Panc1 (cell line): ENCODE measurements around the gene ACKR4. TPM values are rescaled to one million over a fixed set of nuclear protein-coding genes. Genes with fewer than 3 reads are reported as not detected.

Source experiments
- ATAC-seq: fragments of 200-7000 bp; cut with Tn5 transposase; 2 replicates; pipeline ENCODE4 v1.9.1; 2020; ENCODE audit warnings: mild to moderate bottlenecking, moderate library complexity
- BruUV-seq: library from RNA; stranded (reverse); fragments of 400-500 nt; replicated peaks from 2 replicates; lab custom pipeline; 2021; lab: Mats Ljungman, UMichigan
- CTCF ChIA-PET: fragments of 300-600 bp; sonication (Branson Sonifier 250); formaldehyde crosslinking; loops from one replicate; lab custom pipeline; 2022; ENCODE audit warnings: antibody characterized with exemption; lab: Charles Lee
- POLR2A ChIA-PET: fragments of 300-600 bp; sonication (Branson Sonifier 250); formaldehyde crosslinking; loops from one replicate; lab custom pipeline; 2022; ENCODE audit warnings: antibody characterized with exemption; lab: Charles Lee
- DNase-seq: peaks from one replicate; pipeline ENCODE4 v3.0.0-alpha.2; 2010; ENCODE audit warnings: low read depth, low spot score
- H3K27ac ChIP-seq: 2 replicates; pipeline ENCODE4 v1.5.1; 2011; ENCODE audit warnings: mild to moderate bottlenecking, low read length, inconsistent platforms
- H3K27me3 ChIP-seq: fragments of 200-500 bp; sonication (Bioruptor generic); 2 replicates; pipeline ENCODE4 v1.6.0; 2014; ENCODE audit warnings: low read length, inconsistent platforms; ENCODE audit not compliant: control insufficient read depth, insufficient read depth
- H3K36me3 ChIP-seq: fragments of 200-500 bp; sonication (Bioruptor generic); 2 replicates; pipeline ENCODE4 v1.5.1; 2014; ENCODE audit warnings: inconsistent platforms, mild to moderate bottlenecking, low read length, moderate library complexity; ENCODE audit not compliant: control insufficient read depth, insufficient read depth
- H3K4me1 ChIP-seq: 2 replicates; pipeline ENCODE4 v1.5.1; 2011; ENCODE audit warnings: inconsistent platforms, mild to moderate bottlenecking, low read length, moderate library complexity; ENCODE audit not compliant: control insufficient read depth, insufficient read depth
- H3K4me3 ChIP-seq, 2 experiments: 2 replicates each; pipeline ENCODE4 v1.5.1; 2011 to 2012; ENCODE audit warnings: low read depth in 2 of 2, low read length in 2 of 2, mild to moderate bottlenecking in 2 of 2, inconsistent platforms in 1 of 2, moderate library complexity in 1 of 2
- H3K9me3 ChIP-seq: fragments of 200-500 bp; sonication (Bioruptor generic); 2 replicates; pipeline ENCODE4 v1.5.1; 2014; ENCODE audit warnings: low read depth, mild to moderate bottlenecking, inconsistent platforms, low read length, moderate library complexity; ENCODE audit not compliant: control insufficient read depth, insufficient read depth
- POLR2AphosphoS5 ChIP-seq: IDR thresholded peaks from 2 replicates; pipeline ENCODE4 v1.6.1; 2012; ENCODE audit warnings: mild to moderate bottlenecking, low read depth, low read length, moderate library complexity
- SIN3A ChIP-seq: IDR thresholded peaks from 2 replicates; pipeline ENCODE4 v1.6.1; 2012; ENCODE audit warnings: low read depth, mild to moderate bottlenecking, low read length, moderate library complexity, borderline replicate concordance; ENCODE audit not compliant: insufficient read depth
- TCF7L2 ChIP-seq: IDR thresholded peaks from 2 replicates; pipeline ENCODE4 v1.6.1; 2011; ENCODE audit warnings: mild to moderate bottlenecking, low read depth, low read length, inconsistent platforms
- in situ Hi-C: cut with HindIII; loops from 2 replicates; pipeline ENCODE4 v1.10.0; 2016; ENCODE audit warnings: low sequenced_read_pairs, low pct_unique_long_range_greater_than_20kb
- intact Hi-C: fragments of 100-400 bp; cut with micrococcal nuclease; formaldehyde crosslinking; loops from one replicate; pipeline ENCODE4 v1.10.0; 2022; ENCODE audit not compliant: unreplicated experiment
- total RNA-seq: library from RNA; stranded (reverse); gene quantifications from one replicate; pipeline ENCODE4 v1.2.1, GENCODE V29; 2021; ENCODE audit not compliant: unreplicated experiment
- TF ChIP-seq, protein P1 (sequence below): fragments of 450-650 bp; IDR thresholded peaks from 2 replicates; pipeline ENCODE4 v1.5.1; 2017; ENCODE audit warnings: mild to moderate bottlenecking
- TF ChIP-seq, protein P2 (sequence below), 2 experiments: IDR thresholded peaks; 2 replicates each; pipeline ENCODE4 v1.6.1; 2011 to 2012; ENCODE audit warnings: low read depth in 2 of 2, control low read depth in 1 of 2, low read length in 1 of 2, mild to moderate bottlenecking in 1 of 2, moderate library complexity in 1 of 2; ENCODE audit not compliant: insufficient read depth in 1 of 2

Gene ACKR4
- total RNA-seq, 1 experiment from 2014 or later: not detected

DNA sequence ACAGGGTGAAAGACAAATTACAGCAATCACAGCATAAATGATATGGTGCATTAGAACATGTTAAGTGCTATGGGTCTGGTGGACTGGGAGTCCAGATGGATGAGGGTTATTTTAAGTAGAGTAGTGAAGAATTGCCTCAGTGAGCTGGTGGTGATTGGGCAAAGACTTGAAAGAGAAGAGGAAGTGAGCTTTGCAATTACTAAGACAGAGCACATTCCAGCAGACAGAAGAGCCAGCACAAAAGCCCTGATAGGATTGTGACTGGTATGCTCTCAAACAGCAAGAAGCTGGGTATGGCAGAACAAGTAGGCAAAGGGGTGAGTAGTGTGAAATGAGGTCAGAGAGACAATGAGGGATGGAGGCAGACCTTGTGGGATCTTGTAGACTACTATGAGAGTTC is 2.1 kb upstream of the ACKR4 start:
- POLR2A ChIA-PET: no interaction called here

DNA sequence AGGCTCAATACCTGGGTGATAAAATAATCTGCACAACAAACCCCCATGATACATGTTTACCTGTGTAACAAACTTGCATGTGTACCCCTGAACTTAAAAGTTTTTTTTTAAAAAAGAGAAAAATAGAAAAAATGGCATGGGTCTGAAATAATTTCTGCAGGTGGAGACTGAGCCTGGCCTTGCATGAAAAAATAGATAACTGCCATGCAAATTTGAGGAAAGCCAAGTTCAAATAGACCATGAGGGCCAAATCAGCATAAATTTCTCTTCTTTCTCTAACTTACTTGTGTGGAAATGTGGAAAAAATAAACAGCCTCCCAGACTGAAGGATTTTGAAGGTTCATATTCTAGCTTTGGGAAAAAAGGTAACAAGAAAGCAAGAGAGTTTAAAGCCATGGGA is 744 bp upstream of the ACKR4 start:
- in situ Hi-C loops (no loop called here), intact Hi-C loops (no loop called here)
- no TSS peak for BruUV-seq
- Histone ChIP-seq H3K4me1 (no peaks in the 10 kb centered on the region), H3K27ac (no peak overlapping the region), H3K27me3 (no peaks in the 10 kb centered on the region), H3K36me3 (no peaks in the 10 kb centered on the region), H3K9me3 (no peaks in the 10 kb centered on the region), H3K4me3 (no peak overlapping the region)
- no peak for ATAC-seq
- TF ChIP-seq TCF7L2: no peak
- TF ChIP-seq, protein P1, sequence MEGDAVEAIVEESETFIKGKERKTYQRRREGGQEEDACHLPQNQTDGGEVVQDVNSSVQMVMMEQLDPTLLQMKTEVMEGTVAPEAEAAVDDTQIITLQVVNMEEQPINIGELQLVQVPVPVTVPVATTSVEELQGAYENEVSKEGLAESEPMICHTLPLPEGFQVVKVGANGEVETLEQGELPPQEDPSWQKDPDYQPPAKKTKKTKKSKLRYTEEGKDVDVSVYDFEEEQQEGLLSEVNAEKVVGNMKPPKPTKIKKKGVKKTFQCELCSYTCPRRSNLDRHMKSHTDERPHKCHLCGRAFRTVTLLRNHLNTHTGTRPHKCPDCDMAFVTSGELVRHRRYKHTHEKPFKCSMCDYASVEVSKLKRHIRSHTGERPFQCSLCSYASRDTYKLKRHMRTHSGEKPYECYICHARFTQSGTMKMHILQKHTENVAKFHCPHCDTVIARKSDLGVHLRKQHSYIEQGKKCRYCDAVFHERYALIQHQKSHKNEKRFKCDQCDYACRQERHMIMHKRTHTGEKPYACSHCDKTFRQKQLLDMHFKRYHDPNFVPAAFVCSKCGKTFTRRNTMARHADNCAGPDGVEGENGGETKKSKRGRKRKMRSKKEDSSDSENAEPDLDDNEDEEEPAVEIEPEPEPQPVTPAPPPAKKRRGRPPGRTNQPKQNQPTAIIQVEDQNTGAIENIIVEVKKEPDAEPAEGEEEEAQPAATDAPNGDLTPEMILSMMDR: no peak
- TF ChIP-seq, protein P2, sequence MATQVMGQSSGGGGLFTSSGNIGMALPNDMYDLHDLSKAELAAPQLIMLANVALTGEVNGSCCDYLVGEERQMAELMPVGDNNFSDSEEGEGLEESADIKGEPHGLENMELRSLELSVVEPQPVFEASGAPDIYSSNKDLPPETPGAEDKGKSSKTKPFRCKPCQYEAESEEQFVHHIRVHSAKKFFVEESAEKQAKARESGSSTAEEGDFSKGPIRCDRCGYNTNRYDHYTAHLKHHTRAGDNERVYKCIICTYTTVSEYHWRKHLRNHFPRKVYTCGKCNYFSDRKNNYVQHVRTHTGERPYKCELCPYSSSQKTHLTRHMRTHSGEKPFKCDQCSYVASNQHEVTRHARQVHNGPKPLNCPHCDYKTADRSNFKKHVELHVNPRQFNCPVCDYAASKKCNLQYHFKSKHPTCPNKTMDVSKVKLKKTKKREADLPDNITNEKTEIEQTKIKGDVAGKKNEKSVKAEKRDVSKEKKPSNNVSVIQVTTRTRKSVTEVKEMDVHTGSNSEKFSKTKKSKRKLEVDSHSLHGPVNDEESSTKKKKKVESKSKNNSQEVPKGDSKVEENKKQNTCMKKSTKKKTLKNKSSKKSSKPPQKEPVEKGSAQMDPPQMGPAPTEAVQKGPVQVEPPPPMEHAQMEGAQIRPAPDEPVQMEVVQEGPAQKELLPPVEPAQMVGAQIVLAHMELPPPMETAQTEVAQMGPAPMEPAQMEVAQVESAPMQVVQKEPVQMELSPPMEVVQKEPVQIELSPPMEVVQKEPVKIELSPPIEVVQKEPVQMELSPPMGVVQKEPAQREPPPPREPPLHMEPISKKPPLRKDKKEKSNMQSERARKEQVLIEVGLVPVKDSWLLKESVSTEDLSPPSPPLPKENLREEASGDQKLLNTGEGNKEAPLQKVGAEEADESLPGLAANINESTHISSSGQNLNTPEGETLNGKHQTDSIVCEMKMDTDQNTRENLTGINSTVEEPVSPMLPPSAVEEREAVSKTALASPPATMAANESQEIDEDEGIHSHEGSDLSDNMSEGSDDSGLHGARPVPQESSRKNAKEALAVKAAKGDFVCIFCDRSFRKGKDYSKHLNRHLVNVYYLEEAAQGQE (IDR thresholded peaks at IDR 0.05; ENCODE audit: insufficient read depth in 1 of 2, low read depth in 2 of 2, low read length in 1 of 2): no peak
- no peak for TF ChIP-seq SIN3A
- no peak for TF ChIP-seq POLR2AphosphoS5
- ChIA-PET POLR2A (interaction anchor here (1.0 kb wide), 1 partner anchor 20 kb away, joined by 3 read pairs; no protein-coding TSS in a partner anchor), CTCF (interaction anchor here (0.7 kb wide), 1 partner anchor 42 kb away, joined by 3 read pairs; no protein-coding TSS in a partner anchor)
- no peak for DNase-seq

More for the DNA sequence above, 2.1 kb upstream of the ACKR4 start:
- CTCF ChIA-PET: no interaction called here
- Histone ChIP-seq H3K36me3 (no peaks in the 10 kb centered on the region), H3K4me1 (no peaks in the 10 kb centered on the region), H3K4me3 (no peak overlapping the region), H3K27me3 (no peaks in the 10 kb centered on the region), H3K27ac (no peak overlapping the region), H3K9me3 (no peaks in the 10 kb centered on the region)
- DNase-seq (no peak), ATAC-seq (no peak)
- intact Hi-C loops: no loop called here
- no peak for TF ChIP-seq POLR2AphosphoS5
- TF ChIP-seq, protein P1: no peak
- TF ChIP-seq, protein P2 (IDR thresholded peaks at IDR 0.05; ENCODE audit: insufficient read depth in 1 of 2, low read depth in 2 of 2, low read length in 1 of 2): no peak
- TF ChIP-seq SIN3A: no peak
- no peak for TF ChIP-seq TCF7L2
- no TSS peak for BruUV-seq
- in situ Hi-C loops: no loop called here
